Gastrocnemius medialis (tissue), 4 donors: ENCODE results near the gene NME4.

Experiments used
- POLR2A ChIP-seq, 2 donors: fragments of 450-650 bp; IDR thresholded peaks; one replicate each; pipeline ENCODE4 v1.6.1; 2017; ENCODE audit warnings: antibody characterized with exemption in 2 of 2, mild to moderate bottlenecking in 2 of 2, moderate library complexity in 2 of 2
- TF ChIP-seq, protein P1 (sequence below), 5 experiments: fragments of 450-650 bp in 3 of 5; fragments of 200-600 bp in 2 of 5; sonication (generic) in 2 of 5; IDR thresholded peaks in 4 of 5; conservative IDR thresholded peaks in 1 of 5; 1 replicate in 4 of 5; 2 replicates in 1 of 5; pipeline ENCODE4 v1.5.1; 2016 to 2019; ENCODE audit warnings: antibody characterized with exemption in 5 of 5, mild to moderate bottlenecking in 3 of 5, moderate library complexity in 3 of 5

DNA sequence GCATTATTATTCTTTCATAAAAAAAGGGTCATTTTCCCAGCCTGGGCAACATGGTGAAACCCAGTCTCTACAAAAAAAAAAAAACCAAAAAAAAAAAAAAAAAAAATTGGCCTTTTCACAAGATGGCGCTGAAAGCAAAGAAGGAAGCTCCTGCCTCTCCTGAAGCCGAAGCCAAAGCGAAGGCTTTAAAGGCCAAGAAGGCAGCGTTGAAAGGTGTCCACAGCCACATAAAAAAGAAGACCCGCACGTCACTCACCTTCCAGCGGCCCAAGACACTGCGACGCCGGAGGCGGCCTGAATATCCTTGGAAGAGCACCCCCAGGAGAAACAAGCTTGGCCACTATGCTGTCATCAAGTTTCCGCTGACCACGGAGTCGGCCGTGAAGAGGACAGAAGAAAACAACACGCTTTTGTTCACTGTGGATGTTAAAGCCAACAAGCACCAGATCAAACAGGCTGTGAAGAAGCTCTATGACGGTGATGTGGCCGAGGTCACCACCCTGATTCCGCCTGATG is 10.3 kb upstream of the NME4 start:
- TF ChIP-seq, protein P1, sequence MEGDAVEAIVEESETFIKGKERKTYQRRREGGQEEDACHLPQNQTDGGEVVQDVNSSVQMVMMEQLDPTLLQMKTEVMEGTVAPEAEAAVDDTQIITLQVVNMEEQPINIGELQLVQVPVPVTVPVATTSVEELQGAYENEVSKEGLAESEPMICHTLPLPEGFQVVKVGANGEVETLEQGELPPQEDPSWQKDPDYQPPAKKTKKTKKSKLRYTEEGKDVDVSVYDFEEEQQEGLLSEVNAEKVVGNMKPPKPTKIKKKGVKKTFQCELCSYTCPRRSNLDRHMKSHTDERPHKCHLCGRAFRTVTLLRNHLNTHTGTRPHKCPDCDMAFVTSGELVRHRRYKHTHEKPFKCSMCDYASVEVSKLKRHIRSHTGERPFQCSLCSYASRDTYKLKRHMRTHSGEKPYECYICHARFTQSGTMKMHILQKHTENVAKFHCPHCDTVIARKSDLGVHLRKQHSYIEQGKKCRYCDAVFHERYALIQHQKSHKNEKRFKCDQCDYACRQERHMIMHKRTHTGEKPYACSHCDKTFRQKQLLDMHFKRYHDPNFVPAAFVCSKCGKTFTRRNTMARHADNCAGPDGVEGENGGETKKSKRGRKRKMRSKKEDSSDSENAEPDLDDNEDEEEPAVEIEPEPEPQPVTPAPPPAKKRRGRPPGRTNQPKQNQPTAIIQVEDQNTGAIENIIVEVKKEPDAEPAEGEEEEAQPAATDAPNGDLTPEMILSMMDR (IDR thresholded peaks at IDR 0.05 in 4 of 5, conservative IDR thresholded peaks at IDR 0.05 in 1 of 5) = no peak
- no peak for TF ChIP-seq POLR2A (IDR thresholded peaks at IDR 0.05)
